Stimulated activated CD8-positive, alpha-beta memory T cell treated with anti-CD3 and anti-CD28 coated beads, Interleukin-12 subunit alpha, Interleukin-12 subunit beta, amount 100 ng/mL, for 4 hours (primary cell): ENCODE measurements around the gene TPP1.

Source experiments
- DNase-seq: peaks from one replicate; pipeline ENCODE4 v3.0.0-alpha.2; 2020; ENCODE audit warnings: low read depth

The TPP1 gene

GRCh38 chr11:6646918-6647679 lies 27.9 kb upstream of the TPP1 start:
- DNase-seq: no peak

- no peak for DNase-seq
Observed at GRCh38 chr11:6646576-6646917, 27.3 kb upstream of the TPP1 start.

DNA sequence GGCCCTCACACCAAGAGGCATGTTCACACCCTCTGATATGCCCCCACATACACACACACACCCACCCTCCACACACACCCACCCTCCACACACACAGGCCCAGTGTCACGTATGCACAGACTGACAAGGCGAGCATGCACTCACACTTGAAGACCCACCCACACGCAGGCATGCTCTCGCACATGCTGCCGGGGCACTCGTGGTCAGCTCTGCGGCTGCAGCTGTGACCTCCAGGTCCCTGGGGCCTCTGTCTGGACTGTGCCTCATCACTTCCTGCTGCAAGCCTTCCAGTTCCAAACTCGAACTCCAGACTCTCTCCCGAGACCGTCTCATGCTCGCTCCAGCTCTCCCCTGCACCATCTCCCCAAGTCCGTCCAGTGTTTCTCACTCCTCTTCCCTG lies 26.8 kb upstream of the TPP1 start:
- no peak for DNase-seq

DNA sequence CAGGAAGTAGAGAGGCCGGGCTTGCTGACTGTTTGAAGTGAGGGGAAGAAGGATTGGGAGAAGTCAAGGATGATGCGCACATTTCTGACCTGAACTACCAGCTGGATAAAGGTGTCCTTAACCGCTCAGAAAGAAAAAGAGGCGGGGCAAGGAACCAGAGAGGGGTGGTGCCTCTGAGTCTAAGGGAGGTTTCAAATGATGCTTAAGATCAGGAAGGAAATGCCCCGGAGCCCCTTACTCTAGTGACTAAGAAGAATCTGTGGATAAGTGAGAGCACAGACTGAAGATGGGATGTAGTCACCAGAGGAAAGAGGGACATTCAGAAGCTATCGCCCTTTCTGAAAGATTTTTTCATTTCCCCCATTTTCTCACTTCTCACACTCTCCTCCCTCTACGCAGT lies 23.7 kb upstream of the TPP1 start:
- DNase-seq: no peak

DNA sequence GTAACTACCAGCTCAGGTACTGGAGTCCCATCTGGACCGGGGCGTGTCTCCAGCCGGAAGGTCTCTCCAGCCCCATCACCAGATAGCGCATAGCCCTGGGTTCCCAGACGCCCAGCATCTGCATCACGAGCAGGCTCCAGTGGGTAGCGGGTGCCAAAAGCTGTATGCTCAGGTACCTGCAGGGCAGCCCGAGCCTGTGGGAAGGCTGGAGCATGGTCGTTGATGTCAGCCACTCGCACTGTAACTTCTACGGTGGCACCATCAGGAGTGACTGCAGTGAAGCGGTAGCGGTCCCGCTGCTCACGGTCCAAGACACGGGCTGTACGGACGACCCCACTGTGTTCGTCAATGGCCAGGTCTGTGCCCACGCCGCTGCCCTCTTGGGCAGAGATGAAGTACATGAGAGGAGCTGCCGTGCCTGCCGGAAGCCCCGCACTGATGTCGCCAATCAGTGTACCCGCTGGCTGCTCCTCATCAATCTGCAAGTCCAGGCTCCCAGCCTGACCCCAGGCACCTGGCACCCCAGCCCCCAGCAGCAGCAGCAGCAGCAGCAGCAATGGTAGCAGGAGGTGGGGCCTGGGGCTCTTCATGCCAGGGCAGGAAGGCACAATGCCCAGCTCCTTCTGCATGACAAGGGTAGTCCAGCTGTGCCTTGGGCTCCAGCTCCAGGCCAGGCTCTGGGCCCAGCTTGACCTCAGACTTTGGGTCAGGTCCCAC lies 21.9 kb upstream of the TPP1 start:
- DNase-seq: no peak

DNA sequence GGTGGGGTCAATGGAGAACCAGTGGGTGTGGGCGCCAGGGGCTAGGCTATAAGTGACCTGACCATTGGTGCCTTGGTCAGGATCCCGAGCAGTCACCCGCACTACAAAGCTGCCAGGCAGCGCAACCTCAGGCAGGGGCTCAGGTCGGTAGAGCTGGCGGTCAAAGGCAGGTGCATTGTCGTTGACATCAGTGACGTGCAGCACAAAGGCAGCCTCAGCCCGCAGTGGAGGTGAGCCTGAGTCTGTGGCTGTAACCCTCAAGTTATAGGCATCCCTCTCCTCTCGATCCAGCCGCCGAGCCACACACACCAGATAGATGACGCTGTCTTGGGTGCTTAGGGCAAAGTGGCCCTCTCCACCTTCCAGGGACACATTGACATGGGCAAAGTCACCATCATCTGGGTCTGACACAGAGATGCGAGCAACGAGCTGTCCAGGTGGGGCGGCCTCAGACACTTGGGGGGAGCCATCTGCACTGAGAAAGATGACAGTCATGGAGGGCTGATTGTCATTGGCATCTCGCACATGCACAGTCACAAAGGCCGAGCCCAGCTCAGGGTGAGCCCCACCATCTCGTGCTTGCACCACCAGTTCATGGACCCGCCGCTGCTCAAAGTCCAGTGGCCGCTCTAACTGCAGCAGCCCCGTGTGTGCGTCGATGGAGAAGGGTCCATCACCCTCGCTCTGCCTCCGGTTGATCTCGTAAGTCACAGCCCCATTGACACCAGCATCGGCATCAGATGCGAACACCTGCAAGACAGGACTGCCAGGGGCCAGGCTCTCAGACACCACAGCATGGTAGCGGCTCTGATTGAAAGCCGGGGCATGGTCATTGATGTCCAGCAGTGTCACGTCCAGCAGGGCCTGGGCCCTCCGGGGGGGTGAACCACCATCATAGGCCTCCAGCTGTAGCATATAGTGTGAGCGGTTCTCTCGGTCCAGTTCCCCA lies 21.1 kb upstream of the TPP1 start:
- DNase-seq: no peak

- no peak for DNase-seq
Observed at GRCh38 chr11:6638429-6638828, 19.2 kb upstream of the TPP1 start.

DNA sequence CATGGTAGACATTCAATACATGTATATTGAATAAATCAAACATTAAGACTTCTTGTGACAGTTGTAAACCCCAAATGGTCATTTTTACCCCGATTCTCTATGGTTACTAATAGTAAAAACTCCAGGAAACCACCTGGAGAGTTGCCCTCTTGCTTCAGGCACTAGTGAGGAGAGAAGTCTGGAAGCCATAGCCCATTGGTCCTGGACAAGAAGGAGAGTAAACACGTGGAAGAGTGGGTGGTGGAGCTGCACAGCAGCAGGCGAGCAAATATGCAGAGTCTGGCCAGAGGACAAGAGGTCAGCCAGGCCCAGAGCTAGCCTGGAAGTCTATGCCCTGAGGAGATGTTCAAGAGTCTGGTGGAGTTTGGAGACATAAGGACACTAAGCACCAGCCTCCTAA lies 18.6 kb upstream of the TPP1 start:
- no peak for DNase-seq

- DNase-seq: no peak
Observed at GRCh38 chr11:6636480-6636879, 17.3 kb upstream of the TPP1 start.

GRCh38 chr11:6635082-6635932 lies 16.1 kb upstream of the TPP1 start:
- no peak for DNase-seq

DNA sequence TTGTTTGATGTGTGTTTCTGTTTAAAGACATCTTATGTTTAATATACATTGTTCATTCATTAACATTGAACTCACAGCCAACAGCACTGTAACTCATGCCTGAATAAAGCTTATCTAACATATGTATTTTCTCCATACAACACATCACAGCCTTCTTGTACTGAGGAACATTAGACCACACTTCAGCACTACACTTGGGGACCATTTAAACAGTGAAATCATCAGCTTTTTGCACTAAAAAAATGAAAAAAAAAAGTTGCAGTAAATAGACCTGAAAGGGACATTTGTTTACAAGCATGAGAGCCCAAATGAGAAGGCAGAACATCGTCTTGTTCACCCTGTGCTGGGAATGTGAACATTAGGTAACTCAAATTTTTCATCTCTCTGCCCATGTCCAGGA lies 15.3 kb upstream of the TPP1 start:
- no peak for DNase-seq

GRCh38 chr11:6633422-6634408 lies 14.5 kb upstream of the TPP1 start:
- no peak for DNase-seq

- DNase-seq: no peak
Observed at GRCh38 chr11:6632116-6633073, 13.2 kb upstream of the TPP1 start.

GRCh38 chr11:6631361-6631890 lies 12.2 kb upstream of the TPP1 start:
- no peak for DNase-seq

GRCh38 chr11:6630632-6631291 lies 11.5 kb upstream of the TPP1 start:
- no peak for DNase-seq

DNA sequence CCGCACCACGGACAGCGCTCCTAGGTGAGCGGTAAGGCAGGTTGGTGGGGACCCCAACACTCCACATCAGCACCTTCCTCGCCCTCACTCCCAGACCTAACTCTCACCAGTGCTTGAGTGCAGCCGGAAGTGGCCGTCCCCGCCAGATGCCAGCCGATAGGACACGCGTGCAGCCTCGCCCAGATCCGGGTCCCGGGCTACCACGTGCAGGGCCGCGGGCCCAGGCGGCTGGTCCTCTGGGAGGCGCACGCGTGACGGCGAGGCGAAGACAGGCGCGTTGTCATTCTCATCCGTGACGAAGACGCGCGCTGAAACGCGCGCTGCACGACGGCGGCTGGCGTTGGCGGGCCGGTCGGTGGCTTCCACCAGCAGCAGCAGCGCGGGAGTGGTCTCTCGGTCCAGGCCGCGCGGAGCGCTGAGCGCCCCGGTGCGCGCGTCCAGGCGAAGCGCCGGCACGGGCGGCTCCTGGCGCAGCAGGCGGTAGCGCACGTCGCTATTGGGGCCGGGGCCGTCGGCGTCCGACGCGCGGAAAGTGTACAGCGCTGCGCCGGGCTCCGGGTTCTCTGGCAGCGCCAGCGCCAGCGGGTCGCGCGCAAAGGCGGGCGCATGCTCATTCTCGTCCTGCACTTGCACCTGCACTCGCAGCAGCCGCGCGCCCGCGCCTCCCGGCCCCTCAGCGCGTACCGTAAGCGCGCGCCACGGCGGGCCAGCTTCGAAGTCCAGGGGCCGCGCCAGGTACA lies 10.8 kb upstream of the TPP1 start:
- DNase-seq: no peak

DNA sequence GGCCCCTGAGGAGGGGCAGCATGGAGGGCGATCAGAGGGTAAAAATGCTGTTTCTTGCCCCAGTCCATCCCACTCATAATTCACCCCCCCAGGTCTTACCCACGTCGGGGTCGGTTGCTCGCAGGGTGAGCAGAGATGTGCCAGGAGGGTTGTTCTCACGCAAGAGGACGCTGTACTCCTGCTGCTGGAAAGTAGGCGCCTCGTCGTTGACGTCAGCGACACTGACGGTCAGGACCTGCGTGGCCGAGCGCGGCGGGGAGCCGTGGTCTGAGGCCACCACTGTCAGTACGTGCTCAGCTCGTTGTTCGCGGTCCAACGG lies 10.3 kb upstream of the TPP1 start:
- DNase-seq: no peak

DNA sequence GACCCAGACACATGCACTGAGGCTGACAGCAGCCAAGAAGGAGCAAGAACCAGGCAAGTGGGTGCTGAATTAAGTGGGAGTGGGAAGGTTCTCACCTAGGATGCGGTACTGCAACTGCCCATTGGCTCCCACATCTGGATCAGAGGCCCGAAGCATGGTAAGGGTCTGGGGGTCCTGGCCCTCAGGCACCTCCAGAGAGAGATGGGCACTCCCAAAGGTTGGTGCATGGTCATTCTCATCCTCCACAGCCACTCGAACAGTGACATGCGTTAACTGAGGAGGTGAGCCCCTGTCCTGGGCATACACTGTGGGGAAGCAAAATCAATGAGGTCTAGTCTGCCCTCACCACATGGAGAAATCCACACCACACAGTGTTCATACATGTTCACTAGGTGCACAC lies 9.3 kb upstream of the TPP1 start:
- DNase-seq: no peak
